ENCODE data around the gene ATXN10.
A peak's percentile ranks its signal among the peaks of the same experiment; 100 is the strongest.
"Not testable (repeated sequence)": the region's sequence is repeated elsewhere in the genome, so short reads cannot be mapped to it uniquely, and the experiment has no call there.

Gene ATXN10

DNA sequence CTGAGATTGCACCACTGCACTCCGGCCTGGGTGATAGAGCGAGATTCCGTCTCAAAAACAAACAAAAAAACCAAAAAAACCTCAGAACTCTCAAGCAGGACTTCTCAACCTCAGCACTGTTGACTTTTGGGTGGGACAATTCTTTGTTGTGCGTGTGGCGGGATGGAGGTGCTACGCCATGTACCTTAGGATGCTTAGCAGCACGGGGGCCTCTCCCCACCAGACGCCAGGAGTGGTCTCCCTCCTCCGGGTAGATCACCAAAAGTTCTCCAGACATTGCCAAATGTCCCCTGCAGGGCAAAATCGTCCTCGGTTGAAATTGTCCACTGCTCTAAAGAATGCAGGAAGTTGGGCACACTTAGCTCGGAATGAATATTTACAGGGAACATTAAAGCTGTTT lies 26.9 kb upstream of the ATXN10 start:
- no peak for DNase-seq (ENCODE audit: low read depth)

DNA sequence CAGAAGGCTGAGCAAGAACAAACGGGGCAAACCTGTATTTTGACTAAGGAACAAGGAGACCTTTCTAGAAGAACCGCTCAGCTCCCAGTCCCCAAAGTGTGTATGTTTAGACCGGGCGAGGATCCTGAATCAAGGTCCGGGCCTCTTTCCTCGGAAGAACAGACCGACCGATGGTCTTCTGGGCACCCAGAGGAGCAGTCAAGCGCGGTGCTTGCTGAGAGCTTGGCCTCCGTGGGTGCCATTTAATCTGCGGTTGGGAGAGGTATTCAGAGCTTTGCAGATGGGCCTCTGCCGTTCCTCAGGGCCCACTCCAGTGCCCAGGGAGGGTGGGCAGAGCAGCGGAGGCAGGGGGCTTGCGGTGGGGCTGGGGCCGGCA lies 26.5 kb upstream of the ATXN10 start:
- no peak for DNase-seq (ENCODE audit: low read depth)

DNA sequence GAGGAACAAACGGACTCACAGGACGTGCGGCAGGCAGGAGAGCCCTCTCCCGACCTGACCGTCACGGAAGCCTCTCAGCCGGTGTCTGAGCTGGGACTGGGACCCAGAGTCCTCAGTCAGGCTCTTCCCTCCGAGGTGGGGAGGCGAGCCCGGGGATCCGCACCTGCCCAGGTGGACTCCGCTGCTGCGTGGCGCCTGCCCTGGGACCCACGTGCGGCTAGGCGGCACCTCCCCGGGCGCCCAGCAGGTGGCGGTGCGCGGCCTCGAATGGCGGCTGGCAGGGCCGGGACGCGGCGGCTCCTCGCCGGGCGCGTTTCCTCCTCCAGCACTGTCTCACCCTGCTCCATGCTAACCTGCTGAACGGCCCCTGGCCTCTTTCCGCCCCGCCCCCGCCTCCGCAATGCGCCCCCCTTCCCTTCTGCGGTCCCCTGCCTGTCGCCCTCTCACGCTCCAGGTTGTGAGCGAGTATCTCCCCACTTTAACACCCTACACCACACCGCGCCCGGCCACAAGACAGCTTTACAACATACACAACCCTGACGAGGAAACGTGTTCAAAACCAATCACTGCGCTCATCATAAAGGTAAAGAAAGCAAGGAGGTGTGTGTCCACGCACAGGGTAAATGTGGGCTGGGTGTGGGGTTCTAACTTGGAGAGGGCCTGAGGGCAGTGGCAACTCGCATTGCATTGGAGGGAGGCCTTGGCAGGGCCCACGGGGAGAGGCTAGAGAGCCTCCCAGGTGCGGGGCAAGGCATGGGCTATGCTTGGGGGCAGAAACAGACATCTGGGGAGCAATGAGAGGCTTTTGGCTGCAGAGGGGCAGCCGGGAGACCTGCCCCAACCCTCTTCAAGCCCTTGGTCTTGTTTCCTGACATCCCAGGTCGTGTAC lies 25.9 kb upstream of the ATXN10 start:
- DNase-seq (ENCODE audit: low read depth) = peak; percentile 60

DNA sequence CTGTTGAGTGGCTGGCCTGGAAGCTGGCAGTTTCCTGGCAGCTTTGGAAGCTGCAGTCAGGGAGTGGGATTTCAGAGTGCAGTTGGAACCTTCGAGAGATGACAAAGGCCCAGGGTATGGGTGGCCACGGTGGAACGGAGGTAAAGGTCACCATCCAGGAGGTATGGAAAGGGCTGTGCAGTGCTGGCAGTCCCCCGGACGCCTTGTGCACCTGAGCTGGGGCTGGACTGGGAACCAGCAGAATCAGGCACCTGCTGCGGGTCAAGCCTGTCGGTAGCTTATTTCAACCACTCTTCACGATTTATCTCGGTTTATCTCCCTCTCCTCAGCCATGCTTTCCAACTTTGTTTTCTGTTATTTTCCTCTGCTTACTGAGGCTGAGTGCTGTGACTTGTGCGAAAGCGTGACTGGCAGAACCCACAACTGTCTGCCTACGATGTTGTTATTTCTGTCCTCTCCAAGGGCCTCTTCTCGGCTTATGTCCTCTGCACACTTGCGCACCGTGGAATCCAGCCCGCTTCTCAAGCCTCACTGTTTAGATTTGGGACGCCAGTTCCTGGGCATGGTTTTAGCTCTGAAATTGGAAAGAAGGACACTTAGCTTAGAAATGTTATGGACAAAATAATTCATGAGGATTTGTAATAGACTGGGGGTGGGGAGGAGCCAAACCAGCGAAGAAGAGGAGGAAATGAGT lies 24.0 kb upstream of the ATXN10 start:
- no peak for DNase-seq (ENCODE audit: low read depth)

DNA sequence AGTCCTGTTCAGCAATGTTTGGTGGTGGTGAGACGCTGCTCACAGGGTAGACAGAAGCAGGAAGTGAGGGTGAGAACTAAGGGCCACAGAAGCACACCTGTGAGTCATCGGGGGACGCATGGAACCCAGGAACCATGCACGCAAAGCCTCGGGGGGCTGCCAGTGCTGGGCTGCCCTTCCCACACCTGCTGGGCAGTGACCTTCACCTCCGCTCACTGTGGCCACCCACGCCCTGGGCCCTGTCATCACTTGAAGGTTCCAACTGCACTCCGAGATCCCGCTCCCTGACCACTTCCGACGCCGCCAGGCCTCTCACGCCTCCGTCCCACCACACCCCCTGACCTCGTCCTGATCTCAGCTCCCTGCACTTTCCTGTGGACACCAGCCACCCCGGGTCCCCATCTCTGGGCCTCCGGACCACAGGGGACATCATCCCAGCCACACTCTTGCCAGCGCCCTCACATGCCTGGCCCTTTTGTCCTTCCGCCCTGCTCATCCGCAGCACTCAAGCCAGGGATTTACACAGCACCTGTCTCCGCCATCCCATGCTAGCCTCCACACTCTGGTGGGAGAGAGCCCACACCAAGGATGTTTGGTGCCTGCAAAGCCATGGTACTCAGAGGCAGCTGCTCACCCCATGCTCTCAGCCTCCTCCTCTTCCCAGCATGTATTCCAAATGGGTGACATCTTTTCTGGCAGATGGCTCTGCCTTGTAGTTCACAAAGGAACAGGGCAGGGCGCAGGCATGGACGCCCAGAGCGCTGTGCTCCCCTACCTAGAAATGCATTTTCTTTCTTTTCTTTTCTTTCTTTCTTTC lies 23.1 kb upstream of the ATXN10 start:
- DNase-seq (ENCODE audit: low read depth) = no peak

DNA sequence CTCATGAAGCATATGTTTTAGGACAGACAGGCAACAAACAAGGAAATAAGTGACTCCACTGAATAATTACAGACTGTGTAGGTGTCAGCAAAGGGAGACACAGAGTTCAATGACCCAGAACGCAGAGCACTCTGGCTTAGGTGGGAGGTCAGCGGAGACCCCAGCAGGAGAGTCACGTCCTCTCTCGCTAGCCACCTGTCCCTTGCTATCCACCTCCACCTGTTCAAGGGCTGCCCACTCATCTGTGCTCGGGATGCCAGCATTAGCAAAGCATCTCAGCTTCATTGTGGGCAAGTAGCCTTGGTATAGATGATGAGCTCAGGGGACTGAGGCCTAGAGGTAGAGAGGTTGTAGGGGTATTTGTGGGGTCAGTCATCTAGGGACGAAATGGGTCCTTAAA lies 21.8 kb upstream of the ATXN10 start:
- DNase-seq (ENCODE audit: low read depth) = no peak

DNA sequence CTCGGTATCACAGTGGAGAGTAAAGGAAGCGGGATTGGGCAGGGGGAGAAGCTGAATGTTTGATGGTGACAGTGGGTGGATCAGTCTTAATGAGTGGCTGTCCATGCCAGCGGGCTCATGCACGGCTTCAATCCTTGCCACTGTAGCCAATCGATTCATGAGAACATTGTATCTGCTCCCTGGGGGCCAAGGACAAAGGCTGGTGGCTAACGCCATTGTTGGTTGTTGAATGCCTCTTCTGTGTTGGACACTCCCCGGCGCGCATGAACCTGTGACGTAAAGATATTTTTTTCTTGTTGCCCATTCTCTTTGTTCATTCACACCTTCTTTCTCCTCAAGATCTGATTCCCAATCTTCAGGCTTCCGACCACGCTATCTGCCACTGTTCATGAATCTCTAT lies 20.9 kb upstream of the ATXN10 start:
- no peak for DNase-seq (ENCODE audit: low read depth)

DNA sequence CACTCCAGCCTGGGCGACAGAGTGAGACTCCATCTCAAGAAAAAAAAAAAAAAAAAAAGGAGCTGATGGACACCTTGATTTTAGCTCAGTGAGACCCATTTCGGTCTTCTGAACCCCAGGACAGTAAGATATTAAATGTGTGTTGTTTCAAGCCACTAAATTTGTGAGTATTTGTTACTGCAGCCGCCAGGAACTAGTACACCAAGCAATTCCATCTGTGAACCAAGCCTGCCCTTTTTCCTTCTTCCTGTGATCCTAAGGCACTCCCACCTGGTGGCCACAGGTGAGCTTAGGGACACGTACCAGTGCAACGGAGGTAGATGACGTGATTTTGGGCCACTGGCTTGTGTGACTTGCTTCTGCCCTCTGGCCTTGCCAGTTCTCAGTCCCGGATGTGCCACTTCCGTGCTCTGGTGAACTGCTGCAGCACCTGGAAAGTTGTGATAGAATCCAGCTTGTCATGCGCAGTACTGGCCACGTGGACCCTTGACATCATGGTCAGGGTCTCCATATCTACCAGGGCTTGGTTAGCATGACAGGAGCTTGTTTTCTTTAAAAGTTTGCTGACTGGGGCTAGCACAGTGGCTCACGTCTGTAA lies 19.6 kb upstream of the ATXN10 start:
- DNase-seq (ENCODE audit: low read depth) = no peak

DNA sequence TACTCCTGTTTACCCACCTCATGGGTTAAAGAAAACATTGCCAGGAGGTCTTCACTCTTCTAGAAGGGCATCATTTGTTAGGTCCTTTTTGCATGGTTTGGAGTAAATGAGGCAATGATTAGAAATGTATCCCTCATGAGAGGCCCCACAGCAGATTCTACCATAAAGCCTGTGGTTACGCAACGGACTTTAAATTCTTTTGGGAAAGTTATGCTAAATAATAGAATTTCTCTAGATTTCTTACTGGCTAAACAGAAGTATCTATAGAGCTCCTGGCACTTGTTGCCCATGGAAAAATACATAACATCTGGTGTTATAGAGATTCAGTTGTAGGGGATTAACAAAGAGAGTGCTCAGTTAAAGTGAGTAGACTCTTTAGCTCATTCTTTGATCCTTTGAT lies 15.1 kb upstream of the ATXN10 start:
- DNase-seq (ENCODE audit: low read depth) = no peak

DNA sequence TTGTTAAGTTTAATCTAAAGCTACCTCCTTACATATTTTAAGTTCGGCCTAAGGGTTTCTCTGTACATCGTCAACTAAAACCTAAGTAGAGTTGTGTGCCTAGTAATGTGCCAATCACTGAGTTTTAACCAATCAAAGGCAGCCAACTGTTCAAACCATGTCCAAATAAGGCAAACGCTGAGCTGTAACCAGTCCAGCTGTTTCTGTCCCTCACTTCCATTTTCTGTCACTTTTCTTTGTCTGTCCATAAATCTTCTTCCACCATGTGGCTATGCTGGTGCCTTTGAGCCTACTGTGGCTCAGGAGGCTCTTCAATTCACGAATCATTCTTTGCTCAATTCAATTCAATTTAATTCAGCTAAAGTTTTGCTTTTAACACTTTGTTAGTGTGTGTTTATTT lies 13.9 kb upstream of the ATXN10 start:
- no peak for DNase-seq (ENCODE audit: low read depth)

DNA sequence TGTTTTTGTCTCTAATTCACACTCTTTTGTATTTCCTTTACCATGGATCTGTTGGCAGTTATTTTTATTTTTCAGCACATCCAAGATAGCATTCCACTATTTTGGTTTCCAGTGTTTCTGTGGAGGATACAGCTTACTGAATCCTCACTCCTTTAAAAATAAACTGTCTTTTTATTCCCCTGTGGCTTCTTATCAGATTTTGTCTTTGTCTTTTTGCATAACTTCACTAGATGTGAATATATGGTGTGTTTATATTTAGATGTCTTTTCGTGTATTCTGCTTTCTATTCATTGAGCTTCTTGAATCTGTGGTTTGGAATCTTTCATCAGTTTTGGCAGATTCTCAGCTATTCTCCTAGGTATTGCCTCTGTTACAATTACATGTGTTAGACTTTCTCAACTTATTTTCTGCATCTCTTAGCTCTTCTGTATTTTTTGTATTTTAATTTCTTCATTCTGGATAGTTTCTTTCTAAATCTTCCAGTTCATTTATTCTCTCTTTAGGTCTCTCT lies 7.4 kb upstream of the ATXN10 start:
- no peak for DNase-seq (ENCODE audit: low read depth)

DNA sequence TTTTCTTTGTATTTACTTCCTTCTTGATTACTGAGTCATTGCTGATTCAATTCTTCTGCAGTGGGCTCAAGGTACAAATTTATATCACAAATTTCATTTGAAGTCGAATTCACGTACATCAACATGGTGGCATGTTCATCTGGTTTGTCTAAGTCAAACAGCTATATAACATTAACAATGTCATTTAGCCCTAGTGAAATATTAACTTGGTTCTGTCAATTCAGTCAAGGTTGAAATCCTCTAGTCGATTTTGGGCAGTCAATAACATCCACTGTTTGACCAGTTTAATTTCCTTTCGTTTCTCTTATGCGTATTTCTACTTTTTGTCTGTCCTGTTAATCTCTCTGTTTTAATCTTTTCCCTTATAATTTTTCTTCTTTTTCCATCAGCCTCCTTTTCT lies 4.1 kb upstream of the ATXN10 start:
- DNase-seq (ENCODE audit: low read depth) = no peak

DNA sequence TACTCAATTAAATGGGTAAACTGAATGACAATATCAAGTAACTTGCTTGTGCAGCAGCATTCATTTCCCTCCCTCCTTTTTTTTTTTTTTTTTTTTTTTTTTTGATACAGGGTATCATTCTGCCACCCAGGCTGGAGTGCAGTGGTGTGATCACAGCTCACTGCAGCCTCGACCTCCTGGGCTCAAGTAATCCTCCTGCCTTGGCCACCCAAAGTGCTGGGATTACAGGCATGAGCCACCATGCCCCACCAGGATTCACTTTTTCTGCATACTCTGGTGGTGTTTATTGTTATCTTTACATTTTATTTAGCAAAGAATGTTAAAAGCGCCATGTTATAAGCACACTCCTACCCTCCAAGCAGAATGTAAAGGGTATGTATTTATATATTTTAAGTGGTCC lies 1.3 kb upstream of the ATXN10 start:
- not testable (repeated sequence) for DNase-seq (ENCODE audit: low read depth)

DNA sequence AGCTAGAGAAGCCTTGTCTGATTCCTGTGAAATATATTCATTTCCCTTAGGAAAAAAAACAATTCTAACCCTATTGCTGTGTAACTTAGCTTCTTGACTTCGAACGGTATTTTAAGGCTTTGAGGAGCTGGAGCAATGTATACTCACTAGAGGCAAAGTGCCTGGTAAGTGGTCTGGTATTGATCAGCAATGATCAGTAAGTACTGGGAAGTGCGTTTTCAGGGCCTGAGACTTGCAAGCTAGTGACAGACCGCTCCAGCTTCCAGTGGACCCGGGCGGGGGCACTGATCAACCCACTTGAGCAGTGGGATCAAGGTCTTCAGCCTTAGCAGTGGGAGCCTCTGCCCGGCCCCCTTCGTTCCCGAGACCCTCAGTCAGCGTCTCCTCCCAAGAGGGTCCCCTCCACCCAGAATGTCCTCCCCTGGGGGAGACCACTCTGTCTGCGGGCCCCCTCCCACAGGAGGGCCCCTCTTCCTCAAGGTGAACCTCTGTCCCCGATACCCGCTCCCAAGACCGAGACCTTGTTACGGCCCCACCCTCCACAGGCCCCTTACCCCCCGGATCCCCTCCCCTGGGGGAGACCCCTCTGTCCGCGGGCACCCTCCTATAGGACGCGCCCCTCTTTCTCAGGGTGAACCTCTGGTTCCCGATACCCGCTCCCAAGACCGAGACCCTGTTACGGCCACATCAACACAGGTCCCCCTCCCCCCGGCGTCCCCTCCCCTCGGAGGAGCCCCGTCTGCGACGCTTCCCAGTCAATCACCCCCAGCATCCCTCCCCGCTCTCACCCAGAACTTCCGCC lies 452 bp upstream of the ATXN10 start:
- no peak for DNase-seq (ENCODE audit: low read depth)

DNA sequence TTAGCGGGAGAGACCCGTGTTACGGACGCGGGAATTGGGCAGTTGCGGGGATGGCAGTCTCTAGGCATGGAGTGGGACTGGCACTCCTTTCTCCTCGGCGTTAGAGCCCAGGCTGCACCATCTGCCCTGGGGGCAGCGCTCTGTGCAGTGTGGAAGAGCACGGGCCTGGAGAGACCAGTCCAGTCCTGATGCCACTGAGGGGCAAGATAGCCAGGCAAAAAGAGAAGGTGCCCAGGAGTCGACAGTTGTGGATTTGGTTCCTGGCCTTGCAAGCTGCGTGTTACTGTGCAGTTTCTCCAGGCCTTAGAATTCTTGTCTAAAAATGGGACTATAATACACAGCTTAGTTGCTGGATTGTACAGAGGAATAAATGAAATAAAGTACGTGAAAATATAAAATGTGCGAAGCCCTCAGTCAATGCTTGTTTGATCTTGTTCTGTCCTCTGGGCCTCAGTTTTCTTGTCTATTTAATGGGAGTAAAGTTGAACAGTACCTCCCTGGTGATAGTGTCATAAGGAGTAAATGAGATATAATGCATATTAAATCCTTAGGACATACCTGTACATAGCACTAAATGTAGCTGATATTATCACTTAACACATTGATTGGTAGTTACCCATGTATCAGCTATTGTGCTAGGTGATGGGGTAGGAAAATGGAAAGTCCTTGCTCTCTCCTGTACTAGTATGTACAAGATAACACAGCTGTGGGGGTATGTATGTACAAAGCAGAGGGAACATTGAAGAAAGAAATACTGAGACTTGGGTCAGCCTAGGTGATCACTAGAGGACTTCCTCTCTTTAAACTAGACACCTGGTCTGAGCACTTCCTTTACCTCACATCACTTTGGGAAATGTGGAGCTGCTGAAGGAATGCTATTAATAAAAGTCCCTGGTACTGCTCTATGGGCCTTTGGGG lies 1.2 kb downstream of the ATXN10 start:
- no peak for DNase-seq (ENCODE audit: low read depth)

DNA sequence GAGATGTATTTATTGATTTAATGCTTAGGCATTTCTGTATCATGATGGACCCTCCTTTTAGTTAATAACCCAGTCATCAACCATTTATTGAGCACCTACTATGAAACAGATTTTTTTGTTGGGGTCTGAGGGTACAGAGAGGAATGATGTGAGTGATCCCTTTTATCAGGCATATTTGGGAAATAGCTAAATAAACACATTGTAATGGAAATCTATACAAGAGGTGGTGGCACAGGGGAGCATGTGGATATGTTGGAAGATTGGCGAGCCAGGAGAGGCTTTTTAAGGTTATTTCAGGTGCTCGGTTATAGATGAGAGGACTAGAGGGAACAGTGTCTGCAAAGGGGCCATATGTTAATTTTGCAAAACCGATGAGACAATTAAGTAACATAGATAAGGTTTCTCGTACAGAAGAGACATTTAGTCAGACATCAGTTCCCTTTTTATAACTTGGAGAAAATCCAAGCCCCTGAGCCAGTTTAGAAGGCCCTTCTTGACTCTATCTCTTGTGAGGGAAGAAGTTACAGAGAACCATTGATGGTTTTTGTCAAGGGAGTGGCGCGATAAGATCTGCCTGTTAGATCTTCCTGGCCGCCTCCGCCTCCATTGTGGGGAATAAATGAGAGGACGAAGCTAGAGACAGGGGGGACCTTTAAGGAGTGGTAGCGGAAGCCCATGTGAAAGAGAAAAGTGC lies 2.0 kb downstream of the ATXN10 start:
- DNase-seq (ENCODE audit: low read depth) = no peak

DNA sequence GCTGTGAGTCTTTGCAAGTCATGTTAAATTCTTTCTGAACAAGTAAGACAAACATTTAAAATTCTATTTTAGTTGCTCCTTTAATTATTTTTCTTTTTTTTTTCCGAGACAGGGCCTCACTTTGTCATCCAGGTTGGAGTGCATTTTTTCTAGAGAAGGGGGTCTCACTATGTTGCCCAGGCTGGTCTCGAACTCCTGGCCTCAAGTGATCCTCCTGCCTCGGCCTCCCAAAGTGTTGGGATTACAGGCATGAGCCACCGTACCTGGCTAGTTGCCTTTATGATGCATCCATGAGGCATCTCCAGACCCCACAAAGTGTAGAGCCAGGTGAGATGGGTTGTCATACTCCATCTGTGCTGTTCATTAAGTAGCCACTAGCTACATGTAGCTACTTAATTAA lies 4.4 kb downstream of the ATXN10 start:
- DNase-seq (ENCODE audit: low read depth) = no peak

DNA sequence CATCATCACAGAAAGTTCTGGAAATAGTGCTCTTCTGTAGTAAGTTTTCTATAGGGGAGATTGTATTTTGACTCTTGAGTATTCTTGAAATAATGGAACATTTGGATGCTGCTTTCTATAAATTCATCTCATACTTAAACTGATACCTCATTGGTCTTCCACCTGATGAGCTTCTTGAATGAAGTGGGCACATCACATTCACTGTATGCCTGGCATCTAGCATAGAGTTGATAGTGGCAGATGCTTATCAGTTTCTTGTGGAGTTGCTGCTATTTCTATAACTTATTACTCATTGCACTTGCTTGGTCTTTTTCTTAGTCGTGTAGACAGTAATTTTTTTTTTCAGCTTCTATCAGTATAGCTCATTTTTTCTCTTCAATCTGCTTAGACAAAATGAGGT lies 5.4 kb downstream of the ATXN10 start:
- no peak for DNase-seq (ENCODE audit: low read depth)

Measured in activated T-helper 1 cell treated with Interleukin-2 at 50 U/mL for 16 hours (primary cell).